SHP77 (cell line): Measurements from ENCODE around the gene VDAC1.

Source experiments
- DNase-seq, 2 experiments: peaks; one replicate each; lab custom pipeline; 2025; lab: John Stamatoyannopoulos, UW

VDAC1 gene

GRCh38 chr5:134024811-134025210, 20.0 kb upstream of the VDAC1 start:
- DNase-seq, result no peak

DNA sequence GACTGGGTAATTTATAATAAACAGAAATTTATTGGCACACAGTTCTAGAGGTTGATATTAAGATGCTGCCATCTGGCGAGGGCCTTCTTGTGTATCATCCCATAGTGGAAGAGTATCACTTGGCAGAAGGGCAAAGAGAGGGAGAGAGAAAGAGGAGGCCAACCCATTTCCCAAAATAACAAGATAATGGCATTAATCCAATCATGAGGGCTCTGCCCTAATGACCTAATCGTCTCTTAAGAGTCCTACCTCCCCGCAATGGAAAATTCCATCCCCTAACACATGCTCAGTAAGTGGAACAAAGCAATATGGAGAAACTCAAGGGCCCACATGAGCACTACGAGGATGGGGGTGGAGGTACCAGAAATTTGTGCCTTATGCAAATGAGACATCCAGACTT, 17.6 kb upstream of the VDAC1 start:
- DNase-seq, result no peak

DNA sequence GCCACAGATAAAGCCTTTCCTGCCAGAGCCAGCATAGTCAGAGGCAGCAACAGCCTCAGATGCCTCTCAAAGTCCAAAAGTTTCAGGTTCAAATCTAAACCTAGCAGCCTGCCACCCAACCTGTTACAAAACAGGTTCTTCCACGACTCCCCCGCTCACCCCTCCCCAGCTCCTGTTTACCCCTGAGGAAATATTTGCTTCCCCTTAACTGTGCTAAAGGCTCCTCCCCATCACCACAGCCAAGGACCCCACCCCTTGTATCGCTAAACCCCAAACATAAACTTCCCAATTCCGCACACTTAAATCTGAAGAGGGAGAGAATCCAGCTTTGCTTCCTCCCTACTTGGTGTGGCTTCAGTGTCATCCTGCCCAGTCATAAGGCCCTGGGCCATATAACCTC, 15.4 kb upstream of the VDAC1 start:
- no peak for DNase-seq

DNA sequence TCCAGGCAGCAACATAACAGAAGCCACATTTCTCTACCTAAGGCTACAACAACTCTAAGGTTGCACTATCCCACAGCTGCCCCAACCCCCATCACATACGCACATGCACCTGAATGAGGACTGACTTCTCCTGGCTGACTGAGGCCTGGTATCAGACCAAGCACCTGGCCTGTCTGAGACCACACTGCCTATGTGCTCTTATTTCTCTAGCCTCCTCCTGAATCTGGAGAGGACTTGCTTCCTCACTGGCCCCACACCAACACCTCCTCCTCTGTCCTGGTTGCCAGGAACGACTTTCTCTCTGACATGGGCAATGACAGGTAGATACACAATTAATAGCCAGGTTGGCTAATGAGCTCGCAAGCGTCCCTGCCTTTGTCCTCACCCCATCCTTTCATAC, 14.9 kb upstream of the VDAC1 start:
- no peak for DNase-seq

GRCh38 chr5:134018986-134019316, 14.2 kb upstream of the VDAC1 start:
- DNase-seq, result no peak

DNA sequence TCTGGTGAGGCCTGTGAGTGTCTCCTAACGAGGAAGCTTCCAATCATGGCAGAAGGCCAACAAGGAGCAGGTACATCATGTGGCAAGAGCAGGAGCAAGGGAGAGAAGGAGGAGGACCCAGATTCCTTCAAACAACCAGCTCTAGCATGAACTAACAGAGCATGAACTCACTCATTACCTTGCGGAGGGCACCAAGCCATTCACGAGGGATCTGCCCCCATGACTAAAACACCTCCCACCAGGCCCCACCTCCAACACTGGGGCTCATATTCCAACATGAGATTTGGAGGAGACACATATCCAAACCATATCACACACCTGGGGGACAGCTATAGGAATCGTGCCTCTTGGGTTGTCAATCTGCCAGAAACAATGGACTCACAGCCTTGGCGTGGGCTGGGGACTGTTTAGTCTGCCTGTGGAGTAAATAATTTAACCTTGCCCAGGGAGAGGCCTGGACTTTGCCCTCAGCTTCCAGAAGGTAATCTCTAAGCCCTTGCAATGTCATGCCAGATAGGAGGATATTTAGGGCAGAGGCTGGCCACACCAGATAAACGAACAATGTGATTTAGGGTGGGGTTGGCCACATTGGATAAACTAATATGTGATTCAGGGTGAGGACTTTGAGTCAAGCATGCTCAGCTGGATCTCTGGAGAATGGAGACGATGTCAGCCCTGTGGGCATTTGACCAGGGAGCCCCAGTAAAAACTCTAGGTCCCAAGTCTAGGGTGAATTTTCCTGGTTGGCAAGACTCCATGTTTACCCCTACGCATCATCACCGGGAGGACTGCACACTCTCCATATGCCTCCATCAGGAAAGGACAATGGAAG, 13.6 kb upstream of the VDAC1 start:
- no peak for DNase-seq

- no peak for DNase-seq
Measured at GRCh38 chr5:134008266-134008749, 3.5 kb upstream of the VDAC1 start.

- DNase-seq, result no peak
Measured at GRCh38 chr5:134007581-134008265, 2.9 kb upstream of the VDAC1 start.

- no peak for DNase-seq
Measured at GRCh38 chr5:134006115-134006514, 1.3 kb upstream of the VDAC1 start.

- DNase-seq, result no peak
Measured at GRCh38 chr5:134005417-134006061, 764 bp upstream of the VDAC1 start.

DNA sequence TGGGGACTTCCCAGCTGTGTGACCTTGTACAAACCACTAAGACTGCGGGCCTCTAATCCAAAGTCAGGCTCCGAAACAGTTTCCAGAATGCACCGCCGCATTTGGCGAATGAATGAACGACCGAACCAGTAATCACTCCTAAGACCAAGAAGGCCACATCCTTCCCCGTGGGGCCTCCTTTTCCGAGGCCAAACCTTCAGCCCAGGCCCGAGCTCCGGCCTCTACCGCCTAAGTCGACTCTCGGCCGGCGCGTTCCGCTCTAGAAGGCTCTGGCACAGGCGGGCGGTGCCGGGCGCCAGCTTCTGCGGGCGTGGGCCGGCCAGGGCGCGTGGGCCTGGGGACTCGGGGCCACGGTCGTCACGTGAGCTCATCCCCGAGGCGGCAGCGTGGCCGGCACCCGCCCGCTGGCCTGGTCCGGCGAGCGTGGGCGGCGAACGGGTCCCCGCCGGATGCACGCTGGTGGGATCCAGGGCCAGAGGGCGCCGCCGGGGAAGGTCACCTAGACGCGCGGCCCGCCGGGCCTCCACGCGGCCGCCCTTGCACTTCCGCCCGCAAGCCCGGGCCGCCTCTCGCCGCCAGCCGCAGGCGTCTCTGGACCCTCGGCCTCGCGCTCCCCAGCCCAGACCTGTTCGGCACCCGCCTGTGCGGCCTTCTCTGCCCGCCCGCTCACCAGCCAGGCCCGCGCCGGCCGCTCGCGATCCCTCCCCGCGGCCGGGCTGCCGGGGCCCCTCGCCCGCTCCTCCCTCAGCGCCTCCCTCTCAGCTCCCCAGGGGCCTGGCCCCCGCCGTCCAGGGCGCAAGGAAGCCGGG, 754 bp downstream of the VDAC1 start:
- no peak for DNase-seq

- no peak for DNase-seq
Measured at GRCh38 chr5:134003064-134003816, 1.5 kb downstream of the VDAC1 start.

DNA sequence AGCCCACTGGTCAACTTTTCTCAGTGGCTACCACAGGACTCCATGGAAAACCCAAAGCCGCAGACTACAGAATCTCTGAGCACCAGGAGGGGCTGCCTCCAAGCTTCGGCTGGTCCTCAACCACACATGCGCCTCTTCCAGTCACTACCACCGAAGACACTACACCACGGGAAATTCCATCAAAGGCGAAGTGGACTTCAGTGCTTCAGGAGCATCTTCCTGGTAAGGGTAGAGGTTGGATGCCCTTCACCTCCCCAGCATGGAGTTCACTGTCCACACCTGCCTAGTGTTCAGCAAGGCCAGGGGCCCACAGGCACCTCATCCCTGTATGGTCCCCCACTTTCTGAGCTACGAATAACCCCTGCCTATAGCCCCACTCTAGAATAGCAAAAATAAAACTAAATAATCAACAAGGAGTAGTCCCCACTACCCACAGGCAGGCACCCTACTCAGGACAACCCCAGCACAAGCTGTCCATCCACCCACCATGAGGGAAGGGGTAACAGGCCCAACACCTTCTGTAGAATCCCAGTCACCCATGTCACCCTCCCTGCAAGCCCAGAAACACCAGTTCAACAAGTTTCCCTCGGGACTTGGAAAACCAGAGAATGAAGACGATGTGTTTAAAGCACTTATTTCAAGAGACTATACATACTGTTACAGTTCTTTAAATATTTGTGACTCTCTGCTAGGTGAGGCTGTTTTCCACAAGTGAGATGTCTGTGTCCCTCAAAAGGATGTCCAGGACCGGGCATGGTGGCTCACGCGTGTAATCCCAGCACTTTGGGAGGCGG, 2.6 kb downstream of the VDAC1 start:
- DNase-seq, result no peak

DNA sequence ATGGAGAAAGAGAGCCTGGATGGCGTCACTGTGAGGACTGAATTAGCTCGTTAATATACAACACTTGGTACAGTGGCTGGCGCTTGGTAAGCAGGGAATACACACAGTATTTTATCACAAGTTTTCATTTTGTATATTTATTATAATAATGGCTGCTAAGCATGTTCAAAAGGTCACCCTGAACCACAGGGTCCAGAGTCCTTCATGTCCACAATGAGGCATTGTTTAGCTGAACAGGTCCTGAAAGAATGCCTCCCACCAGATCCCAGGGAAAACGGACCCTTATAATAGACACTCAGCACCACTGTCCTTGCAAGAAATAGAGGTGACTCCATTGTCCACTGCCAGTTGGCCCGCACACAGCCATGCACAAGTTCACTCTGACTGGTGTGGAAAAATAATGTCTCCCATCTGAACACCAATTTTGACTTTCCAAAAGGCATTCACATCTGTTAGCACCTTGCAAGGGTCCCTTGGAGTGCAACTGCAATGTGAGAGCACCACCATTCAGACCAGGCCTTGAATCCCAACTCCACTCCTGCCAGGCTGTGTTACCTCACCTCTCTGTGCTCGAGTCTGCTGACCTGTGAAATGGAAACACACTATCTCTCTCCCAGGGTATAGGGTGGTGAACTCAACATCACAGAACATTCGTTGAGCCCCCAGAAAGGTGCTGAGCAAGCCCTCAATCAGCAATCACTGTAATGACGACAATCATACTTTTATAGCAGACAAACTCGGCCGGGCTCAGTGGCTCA, 3.9 kb downstream of the VDAC1 start:
- DNase-seq, result no peak

DNA sequence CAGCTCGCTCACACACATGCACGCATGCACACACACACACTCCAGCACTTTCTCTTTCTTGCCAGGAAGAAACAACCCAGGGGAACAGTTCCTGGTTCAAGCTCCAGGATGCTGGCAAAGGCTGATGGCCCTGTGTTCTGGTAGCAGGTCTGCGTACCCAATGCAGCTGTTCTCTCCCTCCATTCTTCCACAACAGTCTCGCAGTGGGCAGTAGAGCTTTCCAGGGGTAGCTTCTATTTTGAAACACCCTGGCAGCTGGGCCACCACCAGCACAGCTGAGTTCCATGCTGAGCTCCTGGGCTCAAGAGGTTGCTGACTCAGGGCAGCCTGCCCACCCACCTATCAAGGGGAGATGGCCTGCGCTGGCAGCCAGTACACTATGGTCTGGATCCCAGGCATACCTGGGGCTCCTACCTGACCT, 4.7 kb downstream of the VDAC1 start:
- DNase-seq, result no peak

DNA sequence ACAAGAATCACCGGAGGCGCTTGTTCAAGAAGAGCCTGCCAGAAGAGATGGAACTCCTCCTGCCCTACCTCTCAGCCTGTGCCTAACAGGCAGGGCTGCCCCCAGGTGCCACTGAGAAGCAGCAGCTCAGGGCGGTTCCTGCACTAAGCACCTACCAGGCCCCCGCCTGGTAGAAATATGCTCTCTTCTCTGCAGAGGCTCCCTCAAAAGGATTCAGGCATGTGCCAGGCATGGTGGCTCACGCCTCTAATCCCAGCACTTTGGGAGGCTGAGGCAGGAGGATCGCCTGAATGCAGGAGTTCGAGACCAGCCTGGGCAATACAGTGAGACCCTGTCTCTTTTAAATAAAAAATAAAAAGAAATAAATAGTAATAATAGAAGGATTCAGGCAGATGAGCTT, 6.0 kb downstream of the VDAC1 start:
- DNase-seq, result no peak

DNA sequence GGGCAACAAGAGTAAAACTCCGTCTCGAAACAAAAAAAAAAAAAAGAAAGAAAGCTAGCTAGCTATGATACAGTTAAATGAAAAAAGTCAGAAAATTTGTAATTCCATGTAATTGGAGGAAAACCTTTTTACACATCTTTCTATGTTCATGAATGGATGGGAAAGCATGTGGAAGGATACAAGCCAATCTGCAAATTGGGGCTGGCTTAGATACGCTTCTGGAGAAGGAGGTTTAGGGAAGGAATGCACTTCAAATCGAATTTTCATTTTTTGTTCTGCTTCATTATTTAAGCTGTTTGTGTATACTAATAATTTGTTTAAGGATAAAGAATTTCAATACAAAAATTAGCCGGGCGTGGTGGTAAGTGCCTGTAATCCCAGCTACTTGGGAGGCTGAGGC, 6.7 kb downstream of the VDAC1 start:
- no peak for DNase-seq

GRCh38 chr5:133996683-133997252, 8.0 kb downstream of the VDAC1 start:
- no peak for DNase-seq

GRCh38 chr5:133995883-133996563, 8.8 kb downstream of the VDAC1 start:
- DNase-seq, result no peak
